Stimulated activated CD8-positive, alpha-beta memory T cell treated with anti-CD3 and anti-CD28 coated beads, Interleukin-4, amount 100 ng/mL, for 1 hour (primary cell): Measurements from ENCODE around the gene SEC23IP.

Source experiments
- DNase-seq, 2 donors: peaks; one replicate each; pipeline ENCODE4 v3.0.0-alpha.2; 2020; ENCODE audit warnings: low read depth in 2 of 2, low spot score in 1 of 2

Gene SEC23IP

DNA sequence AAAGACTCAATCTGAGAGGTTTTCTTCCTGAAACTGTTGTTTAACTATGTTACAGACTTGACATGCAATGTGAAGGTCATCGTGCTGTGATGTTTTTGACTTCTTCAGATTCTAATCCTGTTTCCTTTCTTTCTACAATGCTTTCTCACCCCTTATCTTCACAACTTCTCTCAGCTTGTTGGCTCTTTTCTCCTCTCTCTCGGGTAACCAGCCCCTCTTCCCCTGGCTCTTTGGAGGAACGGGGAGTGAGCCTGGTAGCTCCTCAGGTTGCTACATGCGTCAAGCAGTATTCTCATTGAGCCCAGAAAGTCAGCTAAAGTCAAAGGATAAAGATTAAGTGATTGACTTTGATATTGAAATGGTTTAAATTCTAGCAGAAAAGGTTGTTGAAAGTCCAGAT is 40.1 kb downstream of the SEC23IP start:
- no peak for DNase-seq

DNA sequence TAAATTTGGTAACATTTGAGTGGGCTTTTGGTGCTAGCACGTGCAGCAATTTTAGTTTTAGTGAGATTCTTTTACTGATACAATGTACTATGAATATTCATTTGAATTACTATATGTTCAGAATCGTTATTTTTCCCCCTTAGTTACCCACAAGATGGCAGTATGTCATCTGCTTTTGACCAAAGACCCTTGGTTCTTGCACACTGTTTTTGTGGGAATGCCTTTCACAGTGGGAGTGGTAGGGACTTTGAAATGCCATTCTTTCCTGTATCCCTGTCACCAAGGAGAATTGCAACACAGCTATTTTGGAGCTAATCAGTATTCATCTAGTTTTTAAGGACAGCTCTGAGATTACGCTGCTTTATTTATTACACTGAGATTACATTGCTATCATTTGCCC is 40.6 kb downstream of the SEC23IP start:
- no peak for DNase-seq

- no peak for DNase-seq
Measured at GRCh38 chr10:119940487-119940886, 48.0 kb downstream of the SEC23IP start.

DNA sequence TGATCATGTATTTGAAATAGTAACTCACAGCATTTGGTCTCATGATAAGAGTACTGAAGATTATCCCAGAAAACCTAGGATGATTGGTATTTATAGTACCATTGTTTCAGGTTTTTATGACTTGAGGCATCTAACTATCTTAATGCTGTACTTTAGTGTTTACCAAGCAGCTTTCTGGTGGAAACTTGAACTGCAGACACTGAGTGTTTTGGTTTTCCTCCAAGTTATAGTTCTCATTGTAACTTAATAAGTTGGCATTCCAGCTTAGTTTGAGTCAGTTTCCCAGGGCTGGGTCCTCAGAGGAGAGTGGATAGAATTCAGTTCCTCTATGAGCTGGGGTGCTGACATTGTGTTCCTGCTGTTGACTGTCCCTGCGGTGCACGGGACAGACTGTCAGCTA is 50.4 kb downstream of the SEC23IP start:
- no peak for DNase-seq

DNA sequence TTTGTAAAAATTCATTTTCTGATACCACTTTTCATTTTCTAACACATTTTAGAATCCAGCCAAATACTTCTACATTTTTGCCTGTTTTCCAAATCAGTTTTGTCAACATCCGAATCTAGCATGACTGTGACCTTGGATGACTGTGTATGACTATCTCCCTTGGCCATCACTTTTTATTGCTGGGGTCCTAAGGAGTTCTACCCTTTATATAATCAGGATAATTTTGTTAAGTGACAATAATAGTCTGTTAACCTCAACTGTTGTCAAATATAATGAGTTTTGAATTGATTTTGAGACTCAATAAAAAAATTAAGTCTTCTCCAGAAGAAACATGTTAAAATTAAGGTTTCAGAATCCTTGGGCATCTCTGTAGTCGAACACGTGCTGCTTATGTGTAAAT is 53.3 kb downstream of the SEC23IP start:
- no peak for DNase-seq

GRCh38 chr10:119947300-119947699 is 54.8 kb downstream of the SEC23IP start:
- no peak for DNase-seq

DNA sequence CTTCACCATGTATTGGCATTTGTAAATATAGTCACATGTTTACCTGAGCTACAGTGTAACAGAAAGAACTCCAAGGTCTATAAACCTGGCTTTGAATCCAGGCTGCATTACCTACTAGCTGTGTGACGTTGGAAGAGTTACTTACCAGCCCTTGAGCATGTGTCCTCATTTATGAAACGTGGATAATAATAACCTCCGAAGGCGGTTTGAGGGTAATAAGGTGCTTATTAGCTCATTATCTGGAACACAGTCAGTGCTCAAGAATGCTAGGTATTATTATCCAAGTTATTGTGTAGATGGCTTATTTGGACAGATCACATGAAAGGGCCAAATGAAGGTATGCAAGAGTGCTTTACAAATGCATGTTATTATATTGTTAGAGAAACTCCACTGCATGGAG is 64.9 kb downstream of the SEC23IP start:
- no peak for DNase-seq

GRCh38 chr10:119962837-119963236 is 70.3 kb downstream of the SEC23IP start:
- no peak for DNase-seq

DNA sequence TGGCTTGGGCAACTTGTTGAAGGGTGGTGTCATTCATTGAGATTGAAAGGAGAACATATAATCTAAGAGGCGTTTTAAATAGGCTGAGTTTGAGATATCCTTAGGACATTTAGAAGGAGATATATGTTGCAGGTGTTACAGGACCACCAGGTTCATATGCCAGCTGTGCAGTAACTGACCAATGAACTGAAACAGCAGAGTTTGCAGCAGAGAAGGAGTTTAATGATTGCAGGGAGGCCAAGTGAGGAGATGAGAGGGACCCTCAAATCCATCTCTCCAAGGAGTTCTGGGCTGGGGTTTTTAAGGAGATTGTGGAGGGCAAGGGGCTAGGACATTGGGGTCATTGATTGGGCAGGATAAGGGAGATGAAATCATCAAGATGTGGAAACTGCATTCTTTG is 74.5 kb downstream of the SEC23IP start:
- no peak for DNase-seq

DNA sequence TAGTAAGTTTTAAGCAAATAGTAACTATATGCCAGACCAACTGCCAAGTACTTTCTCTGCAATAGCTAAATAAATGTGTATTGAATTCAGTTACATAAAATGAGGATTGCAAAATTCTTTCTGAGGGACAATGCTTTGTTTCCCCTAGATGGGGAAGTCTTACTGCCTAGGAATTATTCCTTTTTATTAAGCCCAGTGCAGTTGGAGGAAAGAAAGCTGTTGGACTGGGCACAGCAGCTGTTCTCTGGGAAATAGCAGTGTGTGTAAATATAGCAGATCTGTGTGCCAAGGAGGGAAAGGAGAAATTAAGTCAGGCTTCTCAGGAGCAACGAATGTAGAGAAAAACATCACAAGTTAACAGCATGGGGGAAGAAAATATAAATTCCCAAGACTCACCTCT is 77.1 kb downstream of the SEC23IP start:
- no peak for DNase-seq

- DNase-seq, result no peak
Measured at GRCh38 chr10:119970107-119970506, 77.6 kb downstream of the SEC23IP start.

DNA sequence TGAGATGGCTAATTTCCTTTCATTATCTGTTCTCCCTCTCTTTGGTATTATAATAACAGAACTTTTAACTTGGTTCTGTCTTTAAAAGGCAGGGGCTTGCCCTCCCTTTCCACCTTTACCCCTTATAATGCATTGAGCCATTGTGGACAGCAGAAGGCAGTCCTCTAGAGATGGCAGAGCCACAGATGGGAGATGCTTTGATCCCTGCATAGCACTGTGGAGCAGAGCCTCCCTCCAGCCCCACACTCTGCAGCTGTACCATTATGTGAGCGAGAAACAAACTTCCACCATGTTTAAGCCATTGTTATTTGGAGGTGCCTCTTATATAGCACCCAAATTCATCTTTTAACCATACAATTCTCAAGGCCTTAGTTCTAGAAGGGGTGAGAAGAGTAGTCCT is 78.4 kb downstream of the SEC23IP start:
- DNase-seq, result no peak

DNA sequence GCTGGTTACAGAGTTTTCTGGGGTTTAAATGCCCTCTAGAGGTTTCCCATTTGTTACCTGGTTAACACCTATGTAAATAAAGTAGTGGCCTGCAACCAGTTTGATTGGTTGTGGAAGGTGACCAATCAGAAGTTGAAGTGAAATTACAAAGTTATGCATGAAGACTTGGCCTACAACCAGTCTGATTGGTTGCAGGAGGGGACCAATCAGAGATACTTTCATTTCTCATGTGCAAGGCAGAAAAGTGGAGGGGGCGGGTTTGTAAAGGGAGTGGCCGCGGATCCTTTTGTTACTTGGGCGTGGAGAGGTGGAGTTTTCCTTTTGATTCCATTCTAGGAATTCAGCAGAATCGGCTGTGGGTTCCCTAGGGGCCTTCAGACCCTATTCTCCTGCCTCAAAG is 80.8 kb downstream of the SEC23IP start:
- no peak for DNase-seq

- DNase-seq, result no peak
Measured at GRCh38 chr10:119976421-119976820, 83.9 kb downstream of the SEC23IP start.

GRCh38 chr10:119980956-119981750 is 88.6 kb downstream of the SEC23IP start:
- no peak for DNase-seq

DNA sequence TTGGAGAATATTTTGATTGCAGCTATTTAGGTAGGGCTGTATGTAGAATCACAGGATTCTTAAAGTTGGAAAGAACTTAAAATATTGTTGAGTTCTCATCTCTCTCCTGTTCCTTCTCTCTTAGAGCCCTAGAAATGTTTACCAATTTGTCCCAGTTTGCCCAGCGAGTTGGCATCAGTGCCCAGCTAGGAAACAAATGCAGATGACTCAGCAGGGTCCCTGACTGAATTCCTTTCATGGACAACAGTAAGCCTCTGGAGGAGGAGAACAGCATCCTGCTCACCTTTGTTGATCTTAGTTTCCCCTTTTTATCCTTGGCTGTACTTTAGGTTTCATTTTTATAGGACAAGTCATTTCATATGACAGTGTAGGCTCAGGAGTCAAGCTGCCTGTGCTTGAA is 89.3 kb downstream of the SEC23IP start:
- DNase-seq, result no peak

DNA sequence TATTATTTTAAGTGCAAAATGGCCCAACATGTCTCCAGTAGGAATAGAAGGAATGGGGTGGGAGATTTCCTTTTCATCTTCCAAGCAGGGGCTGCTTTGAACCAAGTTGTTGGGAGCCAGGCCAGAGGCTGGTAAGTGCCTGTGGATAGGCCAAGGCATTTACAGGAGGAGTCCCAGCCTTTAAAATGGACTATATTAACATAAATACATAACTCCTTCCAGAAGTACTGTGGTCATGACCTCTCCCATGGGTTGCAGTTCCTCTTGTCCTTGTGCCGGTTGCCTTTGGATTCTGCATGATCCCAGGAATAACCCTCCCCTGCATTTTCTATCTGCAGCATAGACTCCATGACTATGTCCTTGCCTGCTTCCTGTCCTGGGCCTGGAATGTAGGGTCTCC is 95.8 kb downstream of the SEC23IP start:
- DNase-seq, result no peak

GRCh38 chr10:119989966-119990365 is 97.4 kb downstream of the SEC23IP start:
- no peak for DNase-seq

DNA sequence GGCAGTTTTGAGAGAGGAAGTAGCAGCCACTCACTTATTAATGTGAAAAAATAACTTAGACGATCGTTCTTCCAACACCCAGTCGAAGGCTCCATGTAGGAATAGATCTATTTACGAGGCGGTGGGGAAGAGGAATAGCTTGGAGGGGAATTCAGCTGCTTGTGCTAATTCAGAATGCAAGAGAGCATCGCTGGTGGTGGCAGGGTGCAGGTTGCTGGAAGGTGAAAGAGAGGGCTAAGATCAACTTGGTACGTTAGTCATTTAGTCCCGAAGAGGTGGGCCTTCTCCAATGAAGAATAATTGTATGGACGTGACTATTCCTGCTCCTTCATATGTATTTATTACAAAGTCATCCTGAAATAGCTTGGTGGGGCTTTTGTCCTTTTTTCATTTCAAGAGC is 98.5 kb downstream of the SEC23IP start:
- DNase-seq, result no peak

DNA sequence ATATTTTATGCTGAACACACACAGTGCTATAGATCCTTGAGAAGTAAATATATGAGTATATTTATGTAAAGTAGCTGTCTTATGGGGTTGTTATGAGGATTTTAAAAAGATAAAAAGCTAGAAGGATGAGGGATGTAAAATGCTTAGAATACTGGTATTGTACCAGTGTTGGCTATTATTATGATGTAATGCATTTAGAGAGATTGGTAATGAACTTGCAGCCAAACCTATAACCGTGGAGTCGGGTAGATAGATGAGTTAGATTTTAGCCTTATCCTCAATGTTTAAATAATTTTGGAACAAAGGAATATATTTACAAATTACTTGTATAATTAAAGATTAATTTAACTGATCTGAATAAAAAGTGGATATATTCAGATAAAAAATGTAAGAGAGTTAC is 99.3 kb downstream of the SEC23IP start:
- DNase-seq, result no peak
